Fibroblast of lung (primary cell): ENCODE results near the gene ADCK2. TPM values are rescaled to one million over a fixed set of nuclear protein-coding genes. Genes with fewer than 3 reads are reported as not detected.

ENCODE experiments used
- DNase-seq, 2 donors: peaks; one replicate each; pipeline versions ENCODE4 v3.0.0 to v3.0.0-alpha.2; 2010; ENCODE audit warnings: low read depth in 2 of 2
- H2AFZ ChIP-seq: 2 replicates; pipeline ENCODE4 v1.5.1; 2012; ENCODE audit warnings: low read length, control low read depth, inconsistent platforms
- H3K27ac ChIP-seq: 2 replicates; pipeline ENCODE4 v1.5.1; 2011; ENCODE audit warnings: low read length, control low read depth; ENCODE audit not compliant: insufficient read depth
- H3K27me3 ChIP-seq: 2 replicates; pipeline ENCODE4 v1.5.1; 2011; ENCODE audit warnings: mild to moderate bottlenecking, low read length; ENCODE audit not compliant: control insufficient read depth, insufficient read depth
- H3K36me3 ChIP-seq: 2 replicates; pipeline ENCODE4 v1.5.1; 2011; ENCODE audit warnings: low read length; ENCODE audit not compliant: control insufficient read depth, insufficient read depth
- H3K4me1 ChIP-seq: 2 replicates; pipeline ENCODE4 v1.5.1; 2011; ENCODE audit warnings: low read length; ENCODE audit not compliant: control insufficient read depth, insufficient read depth; ENCODE audit errors: extremely low read depth
- H3K4me2 ChIP-seq: 2 replicates; pipeline ENCODE4 v1.5.1; 2011; ENCODE audit warnings: low read length, control low read depth; ENCODE audit not compliant: insufficient read depth; ENCODE audit errors: extremely low read depth
- H3K4me3 ChIP-seq, 4 experiments: fragments of 200-600 bp in 1 of 4; sonication (generic) in 1 of 4; replicated peaks in 1 of 4; 2 replicates each; pipeline ENCODE4 v1.5.1; 2011 to 2016; ENCODE audit warnings: low read length in 4 of 4, low read depth in 3 of 4, mild to moderate bottlenecking in 3 of 4, control low read depth in 2 of 4, inconsistent platforms in 1 of 4, mixed read lengths in 1 of 4; ENCODE audit not compliant: insufficient read depth in 1 of 4; ENCODE audit errors: control extremely low read depth in 1 of 4
- H3K79me2 ChIP-seq: 2 replicates; pipeline ENCODE4 v1.5.1; 2012; ENCODE audit warnings: mild to moderate bottlenecking, low read length, inconsistent platforms; ENCODE audit not compliant: control insufficient read depth, insufficient read depth
- H3K9ac ChIP-seq: 2 replicates; pipeline ENCODE4 v1.5.1; 2011; ENCODE audit warnings: mild to moderate bottlenecking, low read length, control low read depth; ENCODE audit not compliant: insufficient read depth
- H3K9me3 ChIP-seq: 2 replicates; pipeline ENCODE4 v1.5.1; 2012; ENCODE audit warnings: low read depth, low read length; ENCODE audit not compliant: control insufficient read depth, insufficient read depth
- H4K20me1 ChIP-seq: 2 replicates; pipeline ENCODE4 v1.5.1; 2011; ENCODE audit warnings: low read length; ENCODE audit not compliant: control insufficient read depth, insufficient read depth; ENCODE audit errors: extremely low read depth
- EZH2 ChIP-seq: IDR thresholded peaks from 2 replicates; pipeline ENCODE4 v1.5.1; 2012; ENCODE audit warnings: low read length, control low read depth, mild to moderate bottlenecking; ENCODE audit errors: missing control alignments
- polyA plus RNA-seq, 2 donors: library from polyadenylated mRNA; depleted of rRNA in 1 of 2; stranded (reverse) in 1 of 2; unstranded in 1 of 2; fragments of >200 nt; gene quantifications; 2 replicates each; pipeline ENCODE4 v1.2.1, GENCODE V29; 2011 to 2012; ENCODE audit warnings: missing spikeins in 1 of 2
- total RNA-seq: library from RNA; depleted of rRNA; stranded (reverse); fragments of >200 nt; gene quantifications from 2 replicates; pipeline ENCODE4 v1.2.1, GENCODE V29; 2014
- TF ChIP-seq, protein P1 (sequence below), 2 donors: IDR thresholded peaks in 1 of 2; conservative IDR thresholded peaks in 1 of 2; 1 replicate in 1 of 2; 2 replicates in 1 of 2; pipeline ENCODE4 v1.5.1; 2011 to 2012; ENCODE audit warnings: low read length in 2 of 2, control low read depth in 1 of 2, inconsistent platforms in 1 of 2, low read depth in 1 of 2, mild to moderate bottlenecking in 1 of 2

ADCK2 gene
- total and polyA plus RNA-seq, 2 donors (not counting 1 experiment from before 2014, with no cell fraction given) = 7.1 to 37.5 TPM

DNA sequence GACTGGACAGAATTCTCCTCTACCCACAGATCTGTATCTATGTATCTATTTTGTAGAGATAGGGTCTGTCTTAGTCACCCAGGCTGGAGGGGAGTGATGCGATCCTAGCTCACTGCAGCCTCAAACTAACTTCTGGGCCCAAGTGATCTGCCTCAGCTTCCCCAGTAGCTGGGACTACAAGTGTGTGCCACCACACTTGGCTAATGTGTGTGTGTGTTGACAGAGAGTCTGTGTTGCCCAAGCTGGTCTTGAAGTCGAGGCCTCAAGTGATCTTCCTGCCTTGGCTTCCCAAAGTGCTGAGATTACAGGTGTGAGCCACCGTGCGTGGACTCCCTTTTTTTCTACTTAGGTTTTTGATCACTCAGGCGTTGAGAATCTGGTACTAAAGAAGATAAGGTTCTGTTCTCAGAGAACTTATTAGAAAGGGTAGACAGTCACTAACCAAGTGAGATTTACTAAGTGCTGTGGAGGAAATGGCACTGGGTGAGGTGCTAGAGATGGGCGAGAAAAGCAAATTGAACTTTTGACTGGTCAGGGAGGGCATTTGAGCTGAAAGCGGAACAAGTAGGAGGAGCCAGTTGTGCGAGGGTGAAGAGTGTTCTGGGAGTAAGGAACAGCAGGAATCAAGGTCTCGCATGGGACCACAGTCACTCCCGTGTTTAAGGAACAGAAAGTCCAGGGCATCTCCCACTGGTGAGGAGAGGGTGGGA lies 41.7 kb downstream of the ADCK2 start:
- no peak overlapping the region for H3K27ac ChIP-seq
- no peak overlapping the region for H3K4me3 ChIP-seq
- no peaks in the 10 kb centered on the region for H3K9me3 ChIP-seq
- H3K9ac ChIP-seq = no peak overlapping the region
- no peaks in the 10 kb centered on the region for H3K27me3 ChIP-seq
- TF ChIP-seq, protein P1, sequence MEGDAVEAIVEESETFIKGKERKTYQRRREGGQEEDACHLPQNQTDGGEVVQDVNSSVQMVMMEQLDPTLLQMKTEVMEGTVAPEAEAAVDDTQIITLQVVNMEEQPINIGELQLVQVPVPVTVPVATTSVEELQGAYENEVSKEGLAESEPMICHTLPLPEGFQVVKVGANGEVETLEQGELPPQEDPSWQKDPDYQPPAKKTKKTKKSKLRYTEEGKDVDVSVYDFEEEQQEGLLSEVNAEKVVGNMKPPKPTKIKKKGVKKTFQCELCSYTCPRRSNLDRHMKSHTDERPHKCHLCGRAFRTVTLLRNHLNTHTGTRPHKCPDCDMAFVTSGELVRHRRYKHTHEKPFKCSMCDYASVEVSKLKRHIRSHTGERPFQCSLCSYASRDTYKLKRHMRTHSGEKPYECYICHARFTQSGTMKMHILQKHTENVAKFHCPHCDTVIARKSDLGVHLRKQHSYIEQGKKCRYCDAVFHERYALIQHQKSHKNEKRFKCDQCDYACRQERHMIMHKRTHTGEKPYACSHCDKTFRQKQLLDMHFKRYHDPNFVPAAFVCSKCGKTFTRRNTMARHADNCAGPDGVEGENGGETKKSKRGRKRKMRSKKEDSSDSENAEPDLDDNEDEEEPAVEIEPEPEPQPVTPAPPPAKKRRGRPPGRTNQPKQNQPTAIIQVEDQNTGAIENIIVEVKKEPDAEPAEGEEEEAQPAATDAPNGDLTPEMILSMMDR (conservative IDR thresholded peaks at IDR 0.05 in 1 of 2, IDR thresholded peaks at IDR 0.05 in 1 of 2; ENCODE audit: low read depth in 1 of 2, low read length in 2 of 2) = no peak
- no peak for TF ChIP-seq EZH2
- H4K20me1 ChIP-seq = no peaks in the 10 kb centered on the region
- no peaks in the 10 kb centered on the region for H3K36me3 ChIP-seq
- no peak for DNase-seq
- H2AFZ ChIP-seq = no peak overlapping the region
- no peaks in the 10 kb centered on the region for H3K4me1 ChIP-seq
- no peak overlapping the region for H3K4me2 ChIP-seq
- H3K79me2 ChIP-seq = no peaks in the 10 kb centered on the region

- no peak overlapping the region for H3K4me3 ChIP-seq
- no peaks in the 10 kb centered on the region for H3K79me2 ChIP-seq
- no peak overlapping the region for H2AFZ ChIP-seq
- H3K36me3 ChIP-seq = no peaks in the 10 kb centered on the region
- no peak overlapping the region for H3K9ac ChIP-seq
- no peak overlapping the region for H3K27ac ChIP-seq
- H3K4me2 ChIP-seq = no peak overlapping the region
- peak; percentile 11 to 30 for DNase-seq
- H3K9me3 ChIP-seq = no peaks in the 10 kb centered on the region
- H3K4me1 ChIP-seq = no peaks in the 10 kb centered on the region
- H4K20me1 ChIP-seq = no peaks in the 10 kb centered on the region
- no peaks in the 10 kb centered on the region for H3K27me3 ChIP-seq
- TF ChIP-seq, protein P1 (conservative IDR thresholded peaks at IDR 0.05 in 1 of 2, IDR thresholded peaks at IDR 0.05 in 1 of 2; ENCODE audit: low read depth in 1 of 2, low read length in 2 of 2) = no peak
- TF ChIP-seq EZH2 = no peak
These were observed 47.0 kb downstream of the ADCK2 start for GRCh38 chr7:140719721-140720120.

- H3K9me3 ChIP-seq = no peaks in the 10 kb centered on the region
- H3K36me3 ChIP-seq = peaks cover 5% of the 10 kb centered on the region
- H3K9ac ChIP-seq = no peak overlapping the region
- H3K79me2 ChIP-seq = no peaks in the 10 kb centered on the region
- no peaks in the 10 kb centered on the region for H4K20me1 ChIP-seq
- DNase-seq = no peak
- H3K4me1 ChIP-seq = no peaks in the 10 kb centered on the region
- H3K27ac ChIP-seq = no peak overlapping the region
- H3K27me3 ChIP-seq = no peaks in the 10 kb centered on the region
- no peak overlapping the region for H2AFZ ChIP-seq
- no peak overlapping the region for H3K4me3 ChIP-seq
- TF ChIP-seq, protein P1 (conservative IDR thresholded peaks at IDR 0.05 in 1 of 2, IDR thresholded peaks at IDR 0.05 in 1 of 2; ENCODE audit: low read depth in 1 of 2, low read length in 2 of 2) = no peak
- no peak for TF ChIP-seq EZH2
- no peak overlapping the region for H3K4me2 ChIP-seq
These were observed 49.5 kb downstream of the ADCK2 start for GRCh38 chr7:140722254-140722653.
